ENCODE data around the gene RTCB. TPM values are rescaled to one million over a fixed set of nuclear protein-coding genes. Genes with fewer than 3 reads are reported as not detected.
"Not testable (repeated sequence)": the region's sequence is repeated elsewhere in the genome, so short reads cannot be mapped to it uniquely, and the experiment has no call there.

Gene RTCB
- total RNA-seq, 1 donor from 2014 or later, result 93.1 TPM

GRCh38 chr22:32353292-32353691, 58.8 kb downstream of the RTCB start:
- H3K4me1 ChIP-seq (ENCODE audit: insufficient read depth, low read length), result peaks cover 2% of the 10 kb centered on the region
- no peaks in the 10 kb centered on the region for H3K9me3 ChIP-seq (ENCODE audit: insufficient read depth, low read depth, low read length)
- Mint-ChIP-seq H3K4me3 (ENCODE audit: unreplicated experiment) (no peak overlapping the region), H3K36me3 (ENCODE audit: low read depth, unreplicated experiment) (no peaks in the 10 kb centered on the region), H3K4me1 (ENCODE audit: low read depth, unreplicated experiment) (no peaks in the 10 kb centered on the region), H3K27me3 (ENCODE audit: low read depth, unreplicated experiment) (peaks cover 5% of the 10 kb centered on the region), H3K9me3 (ENCODE audit: unreplicated experiment) (peaks cover 3% of the 10 kb centered on the region), H3K27ac (ENCODE audit: unreplicated experiment) (no peak overlapping the region)
- H3K27ac ChIP-seq (ENCODE audit: low read depth, low read length), result no peak overlapping the region
- DNase-seq (ENCODE audit: low read depth) (no peak), FAIRE-seq (no peak)
- no peak overlapping the region for H3K9ac ChIP-seq (ENCODE audit: low read length)
- no peak overlapping the region for H3K4me3 ChIP-seq (ENCODE audit: insufficient read depth, low read depth, low read length)
- H3K36me3 ChIP-seq (ENCODE audit: insufficient read depth, low read length), result no peaks in the 10 kb centered on the region
- no peak overlapping the region for H2AFZ ChIP-seq (ENCODE audit: low read depth, low read length)
- no peaks in the 10 kb centered on the region for H4K20me1 ChIP-seq (ENCODE audit: insufficient read depth, low read length)
- TF ChIP-seq, protein P1, sequence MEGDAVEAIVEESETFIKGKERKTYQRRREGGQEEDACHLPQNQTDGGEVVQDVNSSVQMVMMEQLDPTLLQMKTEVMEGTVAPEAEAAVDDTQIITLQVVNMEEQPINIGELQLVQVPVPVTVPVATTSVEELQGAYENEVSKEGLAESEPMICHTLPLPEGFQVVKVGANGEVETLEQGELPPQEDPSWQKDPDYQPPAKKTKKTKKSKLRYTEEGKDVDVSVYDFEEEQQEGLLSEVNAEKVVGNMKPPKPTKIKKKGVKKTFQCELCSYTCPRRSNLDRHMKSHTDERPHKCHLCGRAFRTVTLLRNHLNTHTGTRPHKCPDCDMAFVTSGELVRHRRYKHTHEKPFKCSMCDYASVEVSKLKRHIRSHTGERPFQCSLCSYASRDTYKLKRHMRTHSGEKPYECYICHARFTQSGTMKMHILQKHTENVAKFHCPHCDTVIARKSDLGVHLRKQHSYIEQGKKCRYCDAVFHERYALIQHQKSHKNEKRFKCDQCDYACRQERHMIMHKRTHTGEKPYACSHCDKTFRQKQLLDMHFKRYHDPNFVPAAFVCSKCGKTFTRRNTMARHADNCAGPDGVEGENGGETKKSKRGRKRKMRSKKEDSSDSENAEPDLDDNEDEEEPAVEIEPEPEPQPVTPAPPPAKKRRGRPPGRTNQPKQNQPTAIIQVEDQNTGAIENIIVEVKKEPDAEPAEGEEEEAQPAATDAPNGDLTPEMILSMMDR (IDR thresholded peaks at IDR 0.05; ENCODE audit: insufficient read depth, low read depth, low read length), result no peak
- no peak for TF ChIP-seq EZH2 (IDR thresholded peaks at IDR 0.05; ENCODE audit: insufficient read depth, low read length)
- H3K79me2 ChIP-seq (ENCODE audit: insufficient read depth, low read length), result no peaks in the 10 kb centered on the region
- H3K4me2 ChIP-seq (ENCODE audit: low read length), result no peak overlapping the region
- H3K27me3 ChIP-seq (ENCODE audit: insufficient read depth, low read length), result no peaks in the 10 kb centered on the region

DNA sequence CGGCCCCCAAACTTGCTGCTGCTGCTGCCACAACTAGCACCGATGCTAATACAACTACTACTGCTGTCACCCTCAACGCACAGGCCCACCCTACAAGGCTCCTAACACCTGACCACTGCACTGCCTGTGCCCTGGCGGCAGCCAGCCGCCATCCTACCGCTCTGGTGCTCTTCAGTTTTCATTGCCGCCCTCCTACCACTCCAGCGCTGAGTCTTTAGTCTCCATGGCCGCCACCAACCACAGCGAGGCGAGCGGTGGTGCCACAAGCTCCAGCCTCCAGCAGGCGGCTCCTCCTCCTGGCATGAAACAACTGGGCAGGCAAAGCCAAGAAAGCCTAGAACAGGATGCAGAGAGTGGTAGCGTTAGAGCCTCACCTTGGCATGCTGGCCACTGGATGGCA, 59.4 kb downstream of the RTCB start:
- H3K9me3 ChIP-seq (ENCODE audit: insufficient read depth, low read depth, low read length), result no peaks in the 10 kb centered on the region
- Mint-ChIP-seq H3K9me3 (ENCODE audit: unreplicated experiment) (peaks cover 3% of the 10 kb centered on the region), H3K27ac (ENCODE audit: unreplicated experiment) (no peak overlapping the region), H3K4me3 (ENCODE audit: unreplicated experiment) (no peak overlapping the region), H3K36me3 (ENCODE audit: low read depth, unreplicated experiment) (no peaks in the 10 kb centered on the region), H3K27me3 (ENCODE audit: low read depth, unreplicated experiment) (peaks cover 5% of the 10 kb centered on the region), H3K4me1 (ENCODE audit: low read depth, unreplicated experiment) (no peaks in the 10 kb centered on the region)
- no peak for DNase-seq (ENCODE audit: low read depth)
- H3K27me3 ChIP-seq (ENCODE audit: insufficient read depth, low read length), result no peaks in the 10 kb centered on the region
- no peak overlapping the region for H3K9ac ChIP-seq (ENCODE audit: low read length)
- no peak overlapping the region for H3K4me3 ChIP-seq (ENCODE audit: insufficient read depth, low read depth, low read length)
- H3K79me2 ChIP-seq (ENCODE audit: insufficient read depth, low read length), result no peaks in the 10 kb centered on the region
- H3K4me2 ChIP-seq (ENCODE audit: low read length), result no peak overlapping the region
- no peak for FAIRE-seq
- H2AFZ ChIP-seq (ENCODE audit: low read depth, low read length), result no peak overlapping the region
- no peak overlapping the region for H3K27ac ChIP-seq (ENCODE audit: low read depth, low read length)
- H3K36me3 ChIP-seq (ENCODE audit: insufficient read depth, low read length), result no peaks in the 10 kb centered on the region
- H3K4me1 ChIP-seq (ENCODE audit: insufficient read depth, low read length), result peaks cover 2% of the 10 kb centered on the region
- TF ChIP-seq EZH2 (IDR thresholded peaks at IDR 0.05; ENCODE audit: insufficient read depth, low read length), result no peak
- TF ChIP-seq, protein P1 (IDR thresholded peaks at IDR 0.05; ENCODE audit: insufficient read depth, low read depth, low read length), result no peak
- H4K20me1 ChIP-seq (ENCODE audit: insufficient read depth, low read length), result no peaks in the 10 kb centered on the region

- not testable (repeated sequence) for H3K4me1 ChIP-seq (ENCODE audit: insufficient read depth, low read length); H3K4me3 Mint-ChIP-seq (ENCODE audit: unreplicated experiment); H4K20me1 ChIP-seq (ENCODE audit: insufficient read depth, low read length); H3K36me3 ChIP-seq (ENCODE audit: insufficient read depth, low read length); H3K27ac Mint-ChIP-seq (ENCODE audit: unreplicated experiment); H3K9me3 Mint-ChIP-seq (ENCODE audit: unreplicated experiment); H3K4me3 ChIP-seq (ENCODE audit: insufficient read depth, low read depth, low read length); H2AFZ ChIP-seq (ENCODE audit: low read depth, low read length); H3K27me3 Mint-ChIP-seq (ENCODE audit: low read depth, unreplicated experiment); FAIRE-seq; H3K27me3 ChIP-seq (ENCODE audit: insufficient read depth, low read length); H3K4me1 Mint-ChIP-seq (ENCODE audit: low read depth, unreplicated experiment); DNase-seq (ENCODE audit: low read depth); H3K36me3 Mint-ChIP-seq (ENCODE audit: low read depth, unreplicated experiment); H3K4me2 ChIP-seq (ENCODE audit: low read length); H3K27ac ChIP-seq (ENCODE audit: low read depth, low read length); H3K79me2 ChIP-seq (ENCODE audit: insufficient read depth, low read length); H3K9ac ChIP-seq (ENCODE audit: low read length); H3K9me3 ChIP-seq (ENCODE audit: insufficient read depth, low read depth, low read length)
Observed at GRCh38 chr22:32351875-32352274, 60.2 kb downstream of the RTCB start.

Measured in astrocyte (in vitro differentiated cells and primary cell).